Kidney glomerular epithelial cell (primary cell): ENCODE results near the gene COL7A1.
"Not testable (repeated sequence)": the region's sequence is repeated elsewhere in the genome, so short reads cannot be mapped to it uniquely, and the experiment has no call there.

Experiments
- DNase-seq: peaks from one replicate; lab custom pipeline; 2025; lab: John Stamatoyannopoulos, UW

Gene COL7A1

GRCh38 chr3:48543271-48543866 is 51.8 kb downstream of the COL7A1 start:
- DNase-seq = no peak

GRCh38 chr3:48538451-48538850 is 56.7 kb downstream of the COL7A1 start:
- no peak for DNase-seq

GRCh38 chr3:48536785-48537184 is 58.3 kb downstream of the COL7A1 start:
- DNase-seq = no peak

GRCh38 chr3:48536116-48536515 is 59.0 kb downstream of the COL7A1 start:
- DNase-seq = no peak

GRCh38 chr3:48535578-48535977 is 59.6 kb downstream of the COL7A1 start:
- no peak for DNase-seq

GRCh38 chr3:48532977-48533337 is 62.2 kb downstream of the COL7A1 start:
- no peak for DNase-seq

- DNase-seq = no peak
Measured at GRCh38 chr3:48532271-48532976, 62.7 kb downstream of the COL7A1 start.

- not testable (repeated sequence) for DNase-seq
Measured at GRCh38 chr3:48530701-48531100, 64.4 kb downstream of the COL7A1 start.

GRCh38 chr3:48528754-48529153 is 66.4 kb downstream of the COL7A1 start:
- DNase-seq = peak; percentile 1

GRCh38 chr3:48528048-48528447 is 67.1 kb downstream of the COL7A1 start:
- DNase-seq = no peak

GRCh38 chr3:48524970-48525369 is 70.2 kb downstream of the COL7A1 start:
- DNase-seq = no peak

GRCh38 chr3:48521635-48522034 is 73.5 kb downstream of the COL7A1 start:
- DNase-seq = no peak

- DNase-seq = no peak
Measured at GRCh38 chr3:48519277-48519643, 75.9 kb downstream of the COL7A1 start.

- DNase-seq = no peak
Measured at GRCh38 chr3:48518638-48519276, 76.4 kb downstream of the COL7A1 start.

- no peak for DNase-seq
Measured at GRCh38 chr3:48518069-48518468, 77.1 kb downstream of the COL7A1 start.

- no peak for DNase-seq
Measured at GRCh38 chr3:48516571-48516970, 78.6 kb downstream of the COL7A1 start.

- no peak for DNase-seq
Measured at GRCh38 chr3:48514431-48515227, 80.5 kb downstream of the COL7A1 start.
